ENCODE measurements around the gene TRPM4.

DNA sequence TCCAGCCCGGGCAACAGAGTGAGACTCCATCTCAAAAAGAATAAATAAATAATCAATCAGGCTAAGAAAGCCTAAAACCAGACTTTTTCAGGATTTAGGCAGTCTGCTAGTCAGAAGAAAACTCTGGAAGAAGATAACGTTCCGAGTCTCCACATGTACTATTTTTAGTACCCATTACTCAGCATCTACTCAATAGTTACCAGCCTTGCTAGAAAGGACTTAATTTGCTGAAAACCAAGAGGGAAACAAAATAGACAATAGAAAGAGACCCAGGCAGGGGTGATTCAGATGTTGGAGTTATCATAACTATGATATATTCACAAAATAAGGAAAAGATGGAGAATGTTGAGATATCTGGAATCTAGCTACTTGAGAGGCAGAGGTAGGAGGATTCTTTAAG lies 47.0 kb upstream of the TRPM4 start:
- TF ChIP-seq, protein P1, sequence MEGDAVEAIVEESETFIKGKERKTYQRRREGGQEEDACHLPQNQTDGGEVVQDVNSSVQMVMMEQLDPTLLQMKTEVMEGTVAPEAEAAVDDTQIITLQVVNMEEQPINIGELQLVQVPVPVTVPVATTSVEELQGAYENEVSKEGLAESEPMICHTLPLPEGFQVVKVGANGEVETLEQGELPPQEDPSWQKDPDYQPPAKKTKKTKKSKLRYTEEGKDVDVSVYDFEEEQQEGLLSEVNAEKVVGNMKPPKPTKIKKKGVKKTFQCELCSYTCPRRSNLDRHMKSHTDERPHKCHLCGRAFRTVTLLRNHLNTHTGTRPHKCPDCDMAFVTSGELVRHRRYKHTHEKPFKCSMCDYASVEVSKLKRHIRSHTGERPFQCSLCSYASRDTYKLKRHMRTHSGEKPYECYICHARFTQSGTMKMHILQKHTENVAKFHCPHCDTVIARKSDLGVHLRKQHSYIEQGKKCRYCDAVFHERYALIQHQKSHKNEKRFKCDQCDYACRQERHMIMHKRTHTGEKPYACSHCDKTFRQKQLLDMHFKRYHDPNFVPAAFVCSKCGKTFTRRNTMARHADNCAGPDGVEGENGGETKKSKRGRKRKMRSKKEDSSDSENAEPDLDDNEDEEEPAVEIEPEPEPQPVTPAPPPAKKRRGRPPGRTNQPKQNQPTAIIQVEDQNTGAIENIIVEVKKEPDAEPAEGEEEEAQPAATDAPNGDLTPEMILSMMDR (tag by site-specific recombination; IDR thresholded peaks at IDR 0.05) = no peak
- TF ChIP-seq ZNF600 (tag by site-specific recombination; IDR thresholded peaks at IDR 0.05) (no peak), ZNF423 (tag by site-specific recombination; IDR thresholded peaks at IDR 0.05) (no peak), TSHZ1 (tag by site-specific recombination; IDR thresholded peaks at IDR 0.05; ENCODE audit: borderline replicate concordance) (no peak), ZNF114 (tag by site-specific recombination; IDR thresholded peaks at IDR 0.05) (no peak), GLIS2 (tag by site-specific recombination; IDR thresholded peaks at IDR 0.05) (no peak), BCL11A (tag by site-specific recombination; IDR thresholded peaks at IDR 0.05; ENCODE audit: low read depth) (no peak), ZSCAN30 (tag by site-specific recombination; IDR thresholded peaks at IDR 0.05) (no peak), ZNF629 (tag by site-specific recombination; IDR thresholded peaks at IDR 0.05) (no peak), HOXA7 (CRISPR knock-in tag; IDR thresholded peaks at IDR 0.05; ENCODE audit: borderline replicate concordance) (no peak), YY1 (tag by site-specific recombination; IDR thresholded peaks at IDR 0.05) (no peak), ZNF302 (tag by site-specific recombination; IDR thresholded peaks at IDR 0.05; ENCODE audit: low read depth) (no peak)
- TF ChIP-seq, protein P2, sequence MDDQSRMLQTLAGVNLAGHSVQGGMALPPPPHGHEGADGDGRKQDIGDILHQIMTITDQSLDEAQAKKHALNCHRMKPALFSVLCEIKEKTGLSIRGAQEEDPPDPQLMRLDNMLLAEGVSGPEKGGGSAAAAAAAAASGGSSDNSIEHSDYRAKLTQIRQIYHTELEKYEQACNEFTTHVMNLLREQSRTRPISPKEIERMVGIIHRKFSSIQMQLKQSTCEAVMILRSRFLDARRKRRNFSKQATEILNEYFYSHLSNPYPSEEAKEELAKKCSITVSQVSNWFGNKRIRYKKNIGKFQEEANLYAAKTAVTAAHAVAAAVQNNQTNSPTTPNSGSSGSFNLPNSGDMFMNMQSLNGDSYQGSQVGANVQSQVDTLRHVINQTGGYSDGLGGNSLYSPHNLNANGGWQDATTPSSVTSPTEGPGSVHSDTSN (CRISPR knock-in tag; IDR thresholded peaks at IDR 0.05) = no peak
- TF ChIP-seq, protein P3, sequence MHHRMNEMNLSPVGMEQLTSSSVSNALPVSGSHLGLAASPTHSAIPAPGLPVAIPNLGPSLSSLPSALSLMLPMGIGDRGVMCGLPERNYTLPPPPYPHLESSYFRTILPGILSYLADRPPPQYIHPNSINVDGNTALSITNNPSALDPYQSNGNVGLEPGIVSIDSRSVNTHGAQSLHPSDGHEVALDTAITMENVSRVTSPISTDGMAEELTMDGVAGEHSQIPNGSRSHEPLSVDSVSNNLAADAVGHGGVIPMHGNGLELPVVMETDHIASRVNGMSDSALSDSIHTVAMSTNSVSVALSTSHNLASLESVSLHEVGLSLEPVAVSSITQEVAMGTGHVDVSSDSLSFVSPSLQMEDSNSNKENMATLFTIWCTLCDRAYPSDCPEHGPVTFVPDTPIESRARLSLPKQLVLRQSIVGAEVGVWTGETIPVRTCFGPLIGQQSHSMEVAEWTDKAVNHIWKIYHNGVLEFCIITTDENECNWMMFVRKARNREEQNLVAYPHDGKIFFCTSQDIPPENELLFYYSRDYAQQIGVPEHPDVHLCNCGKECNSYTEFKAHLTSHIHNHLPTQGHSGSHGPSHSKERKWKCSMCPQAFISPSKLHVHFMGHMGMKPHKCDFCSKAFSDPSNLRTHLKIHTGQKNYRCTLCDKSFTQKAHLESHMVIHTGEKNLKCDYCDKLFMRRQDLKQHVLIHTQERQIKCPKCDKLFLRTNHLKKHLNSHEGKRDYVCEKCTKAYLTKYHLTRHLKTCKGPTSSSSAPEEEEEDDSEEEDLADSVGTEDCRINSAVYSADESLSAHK (tag by site-specific recombination; IDR thresholded peaks at IDR 0.05) = no peak

Measured in HEK293 (cell line).